Neutrophil (primary cell): Measurements from ENCODE around the gene OR2W1.

Source experiments
- H3K27ac ChIP-seq: fragments of 200-600 bp; sonication (generic); 2 replicates; pipeline ENCODE4 v1.5.1; 2016; ENCODE audit warnings: mild to moderate bottlenecking, moderate library complexity
- H3K27me3 ChIP-seq: fragments of 200-600 bp; sonication (generic); 2 replicates; pipeline ENCODE4 v1.6.0; 2016; ENCODE audit warnings: mild to moderate bottlenecking
- H3K36me3 ChIP-seq: fragments of 200-600 bp; sonication (generic); 2 replicates; pipeline ENCODE4 v1.5.1; 2017
- H3K4me1 ChIP-seq, 2 experiments: fragments of 200-600 bp in 1 of 2; sonication (generic) in 1 of 2; 1 replicate in 1 of 2; 2 replicates in 1 of 2; pipeline versions ENCODE4 v1.5.1 to v1.6.1; 2013 to 2016; ENCODE audit warnings: low read depth in 1 of 2, low read length in 1 of 2, mild to moderate bottlenecking in 1 of 2, moderate library complexity in 1 of 2; ENCODE audit not compliant: control insufficient read depth in 1 of 2, insufficient read depth in 1 of 2
- H3K4me3 ChIP-seq, 2 experiments: fragments of 200-600 bp in 1 of 2; sonication (generic) in 1 of 2; 1 replicate in 1 of 2; 2 replicates in 1 of 2; pipeline ENCODE4 v1.5.1; 2013 to 2016; ENCODE audit warnings: low read depth in 1 of 2, low read length in 1 of 2, mild to moderate bottlenecking in 1 of 2, moderate library complexity in 1 of 2
- H3K9me3 ChIP-seq: fragments of 200-600 bp; sonication (generic); 2 replicates; pipeline ENCODE4 v1.5.1; 2016
- CTCF ChIP-seq: fragments of 200-600 bp; sonication (generic); IDR thresholded peaks from 2 replicates; pipeline ENCODE4 v1.5.1; 2016; ENCODE audit warnings: antibody characterized with exemption

The OR2W1 gene

GRCh38 chr6:29021434-29021833, 23.5 kb downstream of the OR2W1 start:
- H3K27ac ChIP-seq: no peak overlapping the region
- H3K36me3 ChIP-seq: no peaks in the 10 kb centered on the region
- H3K4me1 ChIP-seq: peaks cover 7 to 8% of the 10 kb centered on the region in 2 experiments
- peaks cover 91% of the 10 kb centered on the region for H3K27me3 ChIP-seq
- no peak overlapping the region for H3K4me3 ChIP-seq
- H3K9me3 ChIP-seq: no peaks in the 10 kb centered on the region
- no peak for TF ChIP-seq CTCF

- peaks cover 13 to 14% of the 10 kb centered on the region in 2 experiments for H3K4me1 ChIP-seq
- H3K9me3 ChIP-seq: peaks cover 5% of the 10 kb centered on the region
- H3K36me3 ChIP-seq: no peaks in the 10 kb centered on the region
- H3K27ac ChIP-seq: no peak overlapping the region
- no peak for TF ChIP-seq CTCF
- no peak overlapping the region for H3K4me3 ChIP-seq
- peaks cover 91% of the 10 kb centered on the region for H3K27me3 ChIP-seq
Observed at GRCh38 chr6:29019629-29020028, 25.3 kb downstream of the OR2W1 start.

- no peak overlapping the region for H3K4me3 ChIP-seq
- no peak for TF ChIP-seq CTCF
Observed at GRCh38 chr6:29017428-29017802, 27.6 kb downstream of the OR2W1 start.

GRCh38 chr6:29016559-29017427, 28.2 kb downstream of the OR2W1 start:
- peaks cover 98% of the 10 kb centered on the region for H3K27me3 ChIP-seq
- peak; percentile 77 for TF ChIP-seq CTCF
- H3K9me3 ChIP-seq: peaks cover 5% of the 10 kb centered on the region
- no peak overlapping the region for H3K27ac ChIP-seq
- H3K4me1 ChIP-seq: peaks cover 13 to 15% of the 10 kb centered on the region in 2 experiments
- no peaks in the 10 kb centered on the region for H3K36me3 ChIP-seq
- peak overlapping the region; percentile 31 to 58 for H3K4me3 ChIP-seq

More at GRCh38 chr6:29017428-29017802, 27.6 kb downstream of the OR2W1 start:
- Histone ChIP-seq H3K27me3 (peaks cover 98% of the 10 kb centered on the region), H3K9me3 (peaks cover 5% of the 10 kb centered on the region), H3K27ac (no peak overlapping the region), H3K36me3 (no peaks in the 10 kb centered on the region), H3K4me1 (peaks cover 13 to 14% of the 10 kb centered on the region in 2 experiments)

GRCh38 chr6:29014729-29015608, 30.0 kb downstream of the OR2W1 start:
- Histone ChIP-seq H3K36me3 (no peaks in the 10 kb centered on the region), H3K4me1 (peaks cover 13 to 23% of the 10 kb centered on the region in 2 experiments), H3K9me3 (peaks cover 5% of the 10 kb centered on the region), H3K27me3 (peaks cover 98% of the 10 kb centered on the region), H3K27ac (no peak overlapping the region), H3K4me3 (no peak overlapping the region)
- TF ChIP-seq CTCF: no peak
